ENCODE data around the gene PISD. TPM values are rescaled to one million over a fixed set of nuclear protein-coding genes. Genes with fewer than 3 reads are reported as not detected.

The PISD gene
- total and polyA plus RNA-seq, 2 of the 8 experiments (the other 6 are each of a cell fraction or from before 2014, with no cell fraction given): 47.8 to 48.2 TPM

- no peak overlapping the region for H2BK15ac ChIP-seq (ENCODE audit: low read length)
- no peaks in the 10 kb centered on the region for H3K9me3 ChIP-seq (ENCODE audit: insufficient read depth in 2 of 2, low read depth in 1 of 2, low read length in 1 of 2)
- H3K4me2 ChIP-seq (ENCODE audit: insufficient read depth in 1 of 2, low read depth in 2 of 2, low read length in 2 of 2): no peak overlapping the region
- no peak overlapping the region for H2BK12ac ChIP-seq (ENCODE audit: low read depth, low read length)
- H3K56ac ChIP-seq (replicated peaks; ENCODE audit: insufficient read length, low read depth, low read length): no peak overlapping the region
- no peak overlapping the region for H4K5ac ChIP-seq (ENCODE audit: insufficient read length, low read depth, low read length)
- peaks cover 6% of the 10 kb centered on the region; the same call in 1 of the 2 replicates for H3K23me2 ChIP-seq (ENCODE audit: low read depth, low read length)
- H3K36me3 ChIP-seq (ENCODE audit: control insufficient read depth in 2 of 4, insufficient read depth in 4 of 4, low read length in 3 of 4): no peaks in the 10 kb centered on the region
- H3K23ac ChIP-seq (ENCODE audit: insufficient read length): no peak overlapping the region
- peaks cover 2 to 51% of the 10 kb centered on the region in 2 experiments; a peak in 3 of 4 replicates for H3K79me2 ChIP-seq (ENCODE audit: control insufficient read depth in 1 of 2, insufficient read depth in 2 of 2, low read length in 2 of 2)
- H3K4me3 ChIP-seq (ENCODE audit: extremely low read depth in 1 of 4, insufficient read depth in 2 of 4, low read depth in 3 of 4, low read length in 4 of 4): no peak overlapping the region
- FAIRE-seq: no peak
- 96% methylated on average over 13 of the region's 13 CpGs; no CpG with 5 or more reads in 1 of the 2 experiments for WGBS, 2 experiments (ENCODE audit: extremely low coverage in 1 of 2, insufficient coverage in 1 of 2, insufficient read length in 1 of 2, insufficient replicate concordance in 2 of 2, low coverage in 1 of 2, low lambda C conversion rate in 2 of 2, missing lambda C conversion rate in 1 of 2)
- no peaks in the 10 kb centered on the region for H3K27me3 ChIP-seq (replicated peaks in 1 of 4; ENCODE audit: control insufficient read depth in 3 of 4, extremely low read depth in 1 of 4, insufficient read depth in 3 of 4, low read length in 3 of 4)
- H4K8ac ChIP-seq (ENCODE audit: extremely low read depth, insufficient read depth, low read length): no peak overlapping the region
- no peak overlapping the region for H3K14ac ChIP-seq (ENCODE audit: insufficient read length)
- peaks cover 0 to 9% (median 7%) of the 10 kb centered on the region in 4 experiments; a peak in 5 of 7 replicates for H3K4me1 ChIP-seq (replicated peaks in 1 of 4; ENCODE audit: control insufficient read depth in 3 of 4, insufficient read depth in 4 of 4, low read length in 3 of 4)
- H4K20me1 ChIP-seq (replicated peaks in 1 of 2; ENCODE audit: control insufficient read depth in 1 of 2, insufficient read depth in 2 of 2, low read length in 2 of 2): peaks cover 10 to 17% of the 10 kb centered on the region in 2 experiments
- CTCF ChIA-PET (ENCODE audit: partially characterized antibody): interaction anchor here (1.0 to 9.3 kb wide), 8 partner anchors 11 to 187 kb away, joined by 3 to 105 read pairs (median 5); no protein-coding TSS in a partner anchor
- no peak overlapping the region for H2BK120ac ChIP-seq (replicated peaks; ENCODE audit: low read depth, low read length)
- H3K4ac ChIP-seq (replicated peaks; ENCODE audit: insufficient read length, low read depth, low read length): no peak overlapping the region
- POLR2A ChIA-PET (ENCODE audit: partially characterized antibody): interaction anchor here (1.4 kb wide), 1 partner anchor 11 kb away, joined by 5 read pairs; no protein-coding TSS in a partner anchor
- H2BK5ac ChIP-seq (ENCODE audit: low read depth, low read length): no peak overlapping the region
- no peak overlapping the region for H2AK5ac ChIP-seq (ENCODE audit: low read depth, low read length)
- H2AFZ ChIP-seq (ENCODE audit: low read length): no peak overlapping the region
- DNase-seq (ENCODE audit: low read depth in 1 of 2, low spot score in 2 of 2): no peak
- no peak overlapping the region for H3K18ac ChIP-seq (ENCODE audit: extremely low read depth, low read length)
- no peak overlapping the region for H2BK20ac ChIP-seq (ENCODE audit: low read length)
- no peak overlapping the region for H3K27ac ChIP-seq (ENCODE audit: low read depth, low read length)
- H3K9ac ChIP-seq (replicated peaks in 1 of 4; ENCODE audit: extremely low read depth in 1 of 4, low read depth in 3 of 4, low read length in 3 of 4): no peak overlapping the region
- no peak overlapping the region for H4K91ac ChIP-seq (replicated peaks; ENCODE audit: insufficient read length, low read length)
- H3K79me1 ChIP-seq (ENCODE audit: low read depth, low read length): peaks cover 17% of the 10 kb centered on the region
- no peak for TF ChIP-seq RBBP5 (IDR thresholded peaks at IDR 0.05; ENCODE audit: borderline replicate concordance, low read depth, low read length)
- no peak for TF ChIP-seq HDAC6 (IDR thresholded peaks at IDR 0.05; ENCODE audit: low read depth, low read length)
- TF ChIP-seq RAD21 (IDR thresholded peaks at IDR 0.05 in 1 of 2, conservative IDR thresholded peaks at IDR 0.05 in 1 of 2; ENCODE audit: low read depth in 2 of 2, low read length in 2 of 2): no peak
- no peak for TF ChIP-seq MAX (IDR thresholded peaks at IDR 0.05)
- no peak for TF ChIP-seq RNF2 (IDR thresholded peaks at IDR 0.05; ENCODE audit: borderline replicate concordance, low read depth, low read length, missing control alignments, poor library complexity, severe bottlenecking)
- TF ChIP-seq CTBP2 (IDR thresholded peaks at IDR 0.05; ENCODE audit: borderline replicate concordance, insufficient read depth, insufficient read length, low read length): no peak
- TF ChIP-seq, protein P1, sequence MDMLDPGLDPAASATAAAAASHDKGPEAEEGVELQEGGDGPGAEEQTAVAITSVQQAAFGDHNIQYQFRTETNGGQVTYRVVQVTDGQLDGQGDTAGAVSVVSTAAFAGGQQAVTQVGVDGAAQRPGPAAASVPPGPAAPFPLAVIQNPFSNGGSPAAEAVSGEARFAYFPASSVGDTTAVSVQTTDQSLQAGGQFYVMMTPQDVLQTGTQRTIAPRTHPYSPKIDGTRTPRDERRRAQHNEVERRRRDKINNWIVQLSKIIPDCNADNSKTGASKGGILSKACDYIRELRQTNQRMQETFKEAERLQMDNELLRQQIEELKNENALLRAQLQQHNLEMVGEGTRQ (IDR thresholded peaks at IDR 0.05; ENCODE audit: low read length): no peak
- no peak for TF ChIP-seq RFX5 (IDR thresholded peaks at IDR 0.05; ENCODE audit: borderline replicate concordance, low read depth, low read length)
- no peak for TF ChIP-seq TBP (IDR thresholded peaks at IDR 0.05; ENCODE audit: low read depth, low read length)
- TF ChIP-seq GABPA (IDR thresholded peaks at IDR 0.05; ENCODE audit: borderline replicate concordance, insufficient read depth, low read length): no peak
Observed at GRCh38 chr22:31635638-31636306, 26.2 kb downstream of the PISD start.

Data from H1 (cell line).